Activated naive CD4-positive, alpha-beta T cell (primary cell): ENCODE results near the gene FKRP.
A peak's percentile ranks its signal among the peaks of the same experiment; 100 is the strongest.

ENCODE experiments used
- DNase-seq, 4 experiments: peaks; one replicate each; lab custom pipeline; 2025; lab: John Stamatoyannopoulos, UW

The FKRP gene

GRCh38 chr19:46732172-46732938, 13.5 kb upstream of the FKRP start:
- DNase-seq = no peak

GRCh38 chr19:46732966-46733689, 12.7 kb upstream of the FKRP start:
- DNase-seq = no peak

- DNase-seq = no peak
These were observed 12.1 kb upstream of the FKRP start for GRCh38 chr19:46733690-46734292.

- DNase-seq = no peak
These were observed 9.1 kb upstream of the FKRP start for GRCh38 chr19:46736531-46737297.

GRCh38 chr19:46737298-46737654, 8.6 kb upstream of the FKRP start:
- no peak for DNase-seq

- no peak for DNase-seq
These were observed 8.1 kb upstream of the FKRP start for GRCh38 chr19:46737761-46738171.

GRCh38 chr19:46739290-46739771, 6.5 kb upstream of the FKRP start:
- DNase-seq = no peak

- no peak for DNase-seq
These were observed 4.4 kb upstream of the FKRP start for GRCh38 chr19:46741447-46741846.

- DNase-seq = no peak
These were observed 2.9 kb upstream of the FKRP start for GRCh38 chr19:46742926-46743480.

- DNase-seq = no peak
These were observed 1.7 kb upstream of the FKRP start for GRCh38 chr19:46744005-46744691.

- no peak for DNase-seq
These were observed 827 bp upstream of the FKRP start for GRCh38 chr19:46745030-46745429.

GRCh38 chr19:46746281-46747057, 612 bp downstream of the FKRP start, which contains the start of gene STRN4:
Gene STRN4 (minus strand): TSS chr19:46746450. CDS start chr19:46746430, 20 bp downstream.
- peak in 2 of 4 experiments; percentile 34 to 64 for DNase-seq

GRCh38 chr19:46748325-46749109, 2.7 kb downstream of the FKRP start:
- DNase-seq = peak in 3 of 4 experiments; percentile 53 to 66 (median 60)

- peak in 3 of 4 experiments; percentile 12 to 53 (median 43) for DNase-seq
These were observed 7.7 kb downstream of the FKRP start for GRCh38 chr19:46753420-46754155.

GRCh38 chr19:46755077-46755852, 9.4 kb downstream of the FKRP start:
- DNase-seq = no peak

- DNase-seq = no peak
These were observed 10.1 kb downstream of the FKRP start for GRCh38 chr19:46755853-46756543.

GRCh38 chr19:46756544-46756888, 10.7 kb downstream of the FKRP start:
- DNase-seq = no peak
